HL-60 (cell line): Measurements from ENCODE around the gene CNDP2.

Experiments
- CTCF ChIP-seq: IDR thresholded peaks from one replicate; pipeline ENCODE4 v1.5.1; 2011; ENCODE audit warnings: low read length, control low read depth, inconsistent platforms; ENCODE audit not compliant: insufficient read depth
- GABPA ChIP-seq: IDR thresholded peaks from 2 replicates; pipeline ENCODE4 v1.6.1; 2012; ENCODE audit warnings: low read depth
- POLR2AphosphoS5 ChIP-seq: IDR thresholded peaks from 2 replicates; pipeline ENCODE4 v1.6.1; 2012; ENCODE audit warnings: low read depth
- REST ChIP-seq: IDR thresholded peaks from 2 replicates; pipeline ENCODE4 v1.6.1; 2012; ENCODE audit warnings: low read depth; ENCODE audit not compliant: insufficient replicate concordance

- no peak for TF ChIP-seq CTCF
- no peak for TF ChIP-seq GABPA
- no peak for TF ChIP-seq POLR2AphosphoS5
- TF ChIP-seq REST: no peak
Measured at GRCh38 chr18:74556126-74556525, 60.0 kb downstream of the CNDP2 start.
